Panc1 (cell line): ENCODE data around the gene IGSF21. TPM values are rescaled to one million over a fixed set of nuclear protein-coding genes. Genes with fewer than 3 reads are reported as not detected.

ENCODE experiments used
- ATAC-seq: fragments of 200-7000 bp; cut with Tn5 transposase; 2 replicates; pipeline ENCODE4 v1.9.1; 2020; ENCODE audit warnings: mild to moderate bottlenecking, moderate library complexity
- BruUV-seq: library from RNA; stranded (reverse); fragments of 400-500 nt; replicated peaks from 2 replicates; lab custom pipeline; 2021; lab: Mats Ljungman, UMichigan
- CTCF ChIA-PET: fragments of 300-600 bp; sonication (Branson Sonifier 250); formaldehyde crosslinking; loops from one replicate; lab custom pipeline; 2022; ENCODE audit warnings: antibody characterized with exemption; lab: Charles Lee
- POLR2A ChIA-PET: fragments of 300-600 bp; sonication (Branson Sonifier 250); formaldehyde crosslinking; loops from one replicate; lab custom pipeline; 2022; ENCODE audit warnings: antibody characterized with exemption; lab: Charles Lee
- DNase-seq: peaks from one replicate; pipeline ENCODE4 v3.0.0-alpha.2; 2010; ENCODE audit warnings: low read depth, low spot score
- H3K27ac ChIP-seq: 2 replicates; pipeline ENCODE4 v1.5.1; 2011; ENCODE audit warnings: mild to moderate bottlenecking, low read length, inconsistent platforms
- H3K27me3 ChIP-seq: fragments of 200-500 bp; sonication (Bioruptor generic); 2 replicates; pipeline ENCODE4 v1.6.0; 2014; ENCODE audit warnings: low read length, inconsistent platforms; ENCODE audit not compliant: control insufficient read depth, insufficient read depth
- H3K36me3 ChIP-seq: fragments of 200-500 bp; sonication (Bioruptor generic); 2 replicates; pipeline ENCODE4 v1.5.1; 2014; ENCODE audit warnings: inconsistent platforms, mild to moderate bottlenecking, low read length, moderate library complexity; ENCODE audit not compliant: control insufficient read depth, insufficient read depth
- H3K4me1 ChIP-seq: 2 replicates; pipeline ENCODE4 v1.5.1; 2011; ENCODE audit warnings: inconsistent platforms, mild to moderate bottlenecking, low read length, moderate library complexity; ENCODE audit not compliant: control insufficient read depth, insufficient read depth
- H3K4me3 ChIP-seq, 2 experiments: 2 replicates each; pipeline ENCODE4 v1.5.1; 2011 to 2012; ENCODE audit warnings: low read depth in 2 of 2, low read length in 2 of 2, mild to moderate bottlenecking in 2 of 2, inconsistent platforms in 1 of 2, moderate library complexity in 1 of 2
- H3K9me3 ChIP-seq: fragments of 200-500 bp; sonication (Bioruptor generic); 2 replicates; pipeline ENCODE4 v1.5.1; 2014; ENCODE audit warnings: low read depth, mild to moderate bottlenecking, inconsistent platforms, low read length, moderate library complexity; ENCODE audit not compliant: control insufficient read depth, insufficient read depth
- POLR2AphosphoS5 ChIP-seq: IDR thresholded peaks from 2 replicates; pipeline ENCODE4 v1.6.1; 2012; ENCODE audit warnings: mild to moderate bottlenecking, low read depth, low read length, moderate library complexity
- SIN3A ChIP-seq: IDR thresholded peaks from 2 replicates; pipeline ENCODE4 v1.6.1; 2012; ENCODE audit warnings: low read depth, mild to moderate bottlenecking, low read length, moderate library complexity, borderline replicate concordance; ENCODE audit not compliant: insufficient read depth
- TCF7L2 ChIP-seq: IDR thresholded peaks from 2 replicates; pipeline ENCODE4 v1.6.1; 2011; ENCODE audit warnings: mild to moderate bottlenecking, low read depth, low read length, inconsistent platforms
- in situ Hi-C: cut with HindIII; loops from 2 replicates; pipeline ENCODE4 v1.10.0; 2016; ENCODE audit warnings: low sequenced_read_pairs, low pct_unique_long_range_greater_than_20kb
- intact Hi-C: fragments of 100-400 bp; cut with micrococcal nuclease; formaldehyde crosslinking; loops from one replicate; pipeline ENCODE4 v1.10.0; 2022; ENCODE audit not compliant: unreplicated experiment
- total RNA-seq: library from RNA; stranded (reverse); gene quantifications from one replicate; pipeline ENCODE4 v1.2.1, GENCODE V29; 2021; ENCODE audit not compliant: unreplicated experiment
- TF ChIP-seq, protein P1 (sequence below), 2 experiments: IDR thresholded peaks; 2 replicates each; pipeline ENCODE4 v1.6.1; 2011 to 2012; ENCODE audit warnings: low read depth in 2 of 2, control low read depth in 1 of 2, low read length in 1 of 2, mild to moderate bottlenecking in 1 of 2, moderate library complexity in 1 of 2; ENCODE audit not compliant: insufficient read depth in 1 of 2
- TF ChIP-seq, protein P2 (sequence below): fragments of 450-650 bp; IDR thresholded peaks from 2 replicates; pipeline ENCODE4 v1.5.1; 2017; ENCODE audit warnings: mild to moderate bottlenecking

Gene IGSF21
- total RNA-seq, 1 experiment from 2014 or later: not detected

DNA sequence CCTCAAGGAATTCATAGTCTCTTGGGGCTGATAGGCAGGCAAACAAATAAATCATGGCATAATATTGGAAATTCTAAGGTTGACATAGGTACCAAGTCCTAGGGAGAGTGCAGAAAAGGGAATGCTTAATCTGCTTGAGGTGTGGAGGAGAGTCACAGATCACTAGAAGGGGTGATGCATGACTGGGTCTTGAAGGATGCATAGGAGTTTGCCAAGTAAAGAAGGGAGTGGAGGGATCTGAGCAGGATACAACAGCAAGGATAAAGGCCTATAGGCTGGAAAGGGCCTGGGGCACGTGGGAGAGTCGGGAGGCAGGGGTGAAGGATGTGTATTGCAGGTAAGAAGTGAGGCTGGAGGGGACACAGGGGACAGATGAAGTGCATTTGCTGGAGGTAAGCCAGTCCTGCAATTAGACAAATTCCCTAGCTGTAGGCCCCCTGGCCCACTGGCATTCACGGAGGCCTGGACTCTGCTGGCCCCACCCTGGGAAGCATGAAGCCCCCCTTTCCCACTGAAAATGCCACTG, 15.9 kb downstream of the IGSF21 start:
- H3K4me3 ChIP-seq: no peak overlapping the region
- no peak for TF ChIP-seq SIN3A
- TF ChIP-seq, protein P1, sequence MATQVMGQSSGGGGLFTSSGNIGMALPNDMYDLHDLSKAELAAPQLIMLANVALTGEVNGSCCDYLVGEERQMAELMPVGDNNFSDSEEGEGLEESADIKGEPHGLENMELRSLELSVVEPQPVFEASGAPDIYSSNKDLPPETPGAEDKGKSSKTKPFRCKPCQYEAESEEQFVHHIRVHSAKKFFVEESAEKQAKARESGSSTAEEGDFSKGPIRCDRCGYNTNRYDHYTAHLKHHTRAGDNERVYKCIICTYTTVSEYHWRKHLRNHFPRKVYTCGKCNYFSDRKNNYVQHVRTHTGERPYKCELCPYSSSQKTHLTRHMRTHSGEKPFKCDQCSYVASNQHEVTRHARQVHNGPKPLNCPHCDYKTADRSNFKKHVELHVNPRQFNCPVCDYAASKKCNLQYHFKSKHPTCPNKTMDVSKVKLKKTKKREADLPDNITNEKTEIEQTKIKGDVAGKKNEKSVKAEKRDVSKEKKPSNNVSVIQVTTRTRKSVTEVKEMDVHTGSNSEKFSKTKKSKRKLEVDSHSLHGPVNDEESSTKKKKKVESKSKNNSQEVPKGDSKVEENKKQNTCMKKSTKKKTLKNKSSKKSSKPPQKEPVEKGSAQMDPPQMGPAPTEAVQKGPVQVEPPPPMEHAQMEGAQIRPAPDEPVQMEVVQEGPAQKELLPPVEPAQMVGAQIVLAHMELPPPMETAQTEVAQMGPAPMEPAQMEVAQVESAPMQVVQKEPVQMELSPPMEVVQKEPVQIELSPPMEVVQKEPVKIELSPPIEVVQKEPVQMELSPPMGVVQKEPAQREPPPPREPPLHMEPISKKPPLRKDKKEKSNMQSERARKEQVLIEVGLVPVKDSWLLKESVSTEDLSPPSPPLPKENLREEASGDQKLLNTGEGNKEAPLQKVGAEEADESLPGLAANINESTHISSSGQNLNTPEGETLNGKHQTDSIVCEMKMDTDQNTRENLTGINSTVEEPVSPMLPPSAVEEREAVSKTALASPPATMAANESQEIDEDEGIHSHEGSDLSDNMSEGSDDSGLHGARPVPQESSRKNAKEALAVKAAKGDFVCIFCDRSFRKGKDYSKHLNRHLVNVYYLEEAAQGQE (IDR thresholded peaks at IDR 0.05; ENCODE audit: insufficient read depth in 1 of 2, low read depth in 2 of 2, low read length in 1 of 2): no peak
- TF ChIP-seq, protein P2, sequence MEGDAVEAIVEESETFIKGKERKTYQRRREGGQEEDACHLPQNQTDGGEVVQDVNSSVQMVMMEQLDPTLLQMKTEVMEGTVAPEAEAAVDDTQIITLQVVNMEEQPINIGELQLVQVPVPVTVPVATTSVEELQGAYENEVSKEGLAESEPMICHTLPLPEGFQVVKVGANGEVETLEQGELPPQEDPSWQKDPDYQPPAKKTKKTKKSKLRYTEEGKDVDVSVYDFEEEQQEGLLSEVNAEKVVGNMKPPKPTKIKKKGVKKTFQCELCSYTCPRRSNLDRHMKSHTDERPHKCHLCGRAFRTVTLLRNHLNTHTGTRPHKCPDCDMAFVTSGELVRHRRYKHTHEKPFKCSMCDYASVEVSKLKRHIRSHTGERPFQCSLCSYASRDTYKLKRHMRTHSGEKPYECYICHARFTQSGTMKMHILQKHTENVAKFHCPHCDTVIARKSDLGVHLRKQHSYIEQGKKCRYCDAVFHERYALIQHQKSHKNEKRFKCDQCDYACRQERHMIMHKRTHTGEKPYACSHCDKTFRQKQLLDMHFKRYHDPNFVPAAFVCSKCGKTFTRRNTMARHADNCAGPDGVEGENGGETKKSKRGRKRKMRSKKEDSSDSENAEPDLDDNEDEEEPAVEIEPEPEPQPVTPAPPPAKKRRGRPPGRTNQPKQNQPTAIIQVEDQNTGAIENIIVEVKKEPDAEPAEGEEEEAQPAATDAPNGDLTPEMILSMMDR: no peak
- no peak for TF ChIP-seq TCF7L2
- TF ChIP-seq POLR2AphosphoS5: no peak
- DNase-seq (no peak), ATAC-seq (no peak)
- no TSS peak for BruUV-seq
- H3K9me3 ChIP-seq: no peaks in the 10 kb centered on the region
- H3K36me3 ChIP-seq: no peaks in the 10 kb centered on the region
- intact Hi-C loops (no loop called here), in situ Hi-C loops (no loop called here)
- no peaks in the 10 kb centered on the region for H3K4me1 ChIP-seq
- H3K27me3 ChIP-seq: peaks cover 20% of the 10 kb centered on the region
- ChIA-PET POLR2A (no interaction called here), CTCF (no interaction called here)
- no peak overlapping the region for H3K27ac ChIP-seq

GRCh38 chr1:18124977-18125376, 17.4 kb downstream of the IGSF21 start:
- TF ChIP-seq TCF7L2 (no peak), POLR2AphosphoS5 (no peak), SIN3A (no peak)
- TF ChIP-seq, protein P2: no peak
- TF ChIP-seq, protein P1 (IDR thresholded peaks at IDR 0.05; ENCODE audit: insufficient read depth in 1 of 2, low read depth in 2 of 2, low read length in 1 of 2): no peak
- ATAC-seq: no peak
- H3K9me3 ChIP-seq: no peaks in the 10 kb centered on the region
- H3K36me3 ChIP-seq: no peaks in the 10 kb centered on the region
- no peak overlapping the region for H3K27ac ChIP-seq
- intact Hi-C loops (no loop called here), in situ Hi-C loops (no loop called here)
- ChIA-PET CTCF (no interaction called here), POLR2A (no interaction called here)
- BruUV-seq: no TSS peak
- peaks cover 11% of the 10 kb centered on the region; the same call in 1 of the 2 replicates for H3K27me3 ChIP-seq
- no peak overlapping the region for H3K4me3 ChIP-seq
- H3K4me1 ChIP-seq: no peaks in the 10 kb centered on the region
- no peak for DNase-seq
